H9 (cell line): ENCODE data around the gene IMMP2L. TPM values are rescaled to one million over a fixed set of nuclear protein-coding genes. Genes with fewer than 3 reads are reported as not detected.

Experiments
- DNase-seq: peaks from one replicate; pipeline ENCODE4 v3.0.0-alpha.2; 2017
- H2AFZ ChIP-seq: one replicate; pipeline ENCODE4 v1.6.1; 2013; ENCODE audit warnings: mild to moderate bottlenecking, low read length, control low read depth, moderate library complexity
- H2AK5ac ChIP-seq: 2 replicates; pipeline ENCODE4 v1.6.1; 2013; ENCODE audit warnings: low read length, control low read depth, mixed read lengths; ENCODE audit not compliant: insufficient read length
- H2BK120ac ChIP-seq: one replicate; pipeline ENCODE4 v1.6.1; 2013; ENCODE audit warnings: low read depth, mild to moderate bottlenecking, low read length, control low read depth, inconsistent platforms; ENCODE audit not compliant: poor library complexity, severe bottlenecking
- H2BK12ac ChIP-seq: 2 replicates; pipeline ENCODE4 v1.6.1; 2013; ENCODE audit warnings: low read length, control low read depth, mixed read lengths, low read depth; ENCODE audit not compliant: insufficient read length
- H2BK15ac ChIP-seq: 2 replicates; pipeline ENCODE4 v1.6.1; 2013; ENCODE audit warnings: low read depth, low read length, control low read depth
- H2BK20ac ChIP-seq: one replicate; pipeline ENCODE4 v1.6.1; 2013; ENCODE audit warnings: low read depth, mild to moderate bottlenecking, low read length, control low read depth, inconsistent platforms; ENCODE audit not compliant: poor library complexity, severe bottlenecking
- H2BK5ac ChIP-seq: 2 replicates; pipeline ENCODE4 v1.6.1; 2013; ENCODE audit warnings: low read length, control low read depth, mixed read lengths; ENCODE audit not compliant: insufficient read length
- H3K14ac ChIP-seq: 2 replicates; pipeline ENCODE4 v1.6.1; 2013; ENCODE audit warnings: low read length, control low read depth; ENCODE audit not compliant: insufficient read depth
- H3K18ac ChIP-seq: 2 replicates; pipeline ENCODE4 v1.6.1; 2013; ENCODE audit warnings: low read depth, mild to moderate bottlenecking, mixed read lengths, low read length, control low read depth; ENCODE audit not compliant: insufficient read length
- H3K23ac ChIP-seq: 2 replicates; pipeline ENCODE4 v1.6.1; 2013; ENCODE audit warnings: low read length, control low read depth, mixed read lengths, low read depth; ENCODE audit not compliant: insufficient read length
- H3K23me2 ChIP-seq: 2 replicates; pipeline ENCODE4 v1.6.1; 2013; ENCODE audit warnings: low read depth, mild to moderate bottlenecking, mixed read lengths, low read length, control low read depth; ENCODE audit not compliant: insufficient read length, poor library complexity, severe bottlenecking
- H3K27ac ChIP-seq: 2 replicates; pipeline ENCODE4 v1.5.1; 2013; ENCODE audit warnings: low read length, control low read depth, mixed read lengths, low read depth; ENCODE audit not compliant: insufficient read length
- H3K27me3 ChIP-seq: 2 replicates; pipeline ENCODE4 v1.6.1; 2013; ENCODE audit warnings: low read length, control low read depth, inconsistent platforms; ENCODE audit not compliant: insufficient read depth
- H3K4ac ChIP-seq: 2 replicates; pipeline ENCODE4 v1.6.1; 2013; ENCODE audit warnings: low read depth, mild to moderate bottlenecking, control low read depth, inconsistent platforms, low read length, moderate library complexity
- H3K4me1 ChIP-seq: 2 replicates; pipeline ENCODE4 v1.6.1; 2013; ENCODE audit warnings: low read length, control low read depth, inconsistent platforms; ENCODE audit not compliant: insufficient read depth
- H3K4me2 ChIP-seq: 2 replicates; pipeline ENCODE4 v1.6.1; 2013; ENCODE audit warnings: low read length, control low read depth, mixed read lengths; ENCODE audit not compliant: insufficient read length, insufficient read depth
- H3K56ac ChIP-seq: 2 replicates; pipeline ENCODE4 v1.6.1; 2013; ENCODE audit warnings: low read depth, mild to moderate bottlenecking, mixed read lengths, low read length, control low read depth; ENCODE audit not compliant: insufficient read length
- H3K79me1 ChIP-seq: 2 replicates; pipeline ENCODE4 v1.6.1; 2013; ENCODE audit warnings: low read depth, mild to moderate bottlenecking, moderate library complexity, low read length, control low read depth, inconsistent platforms; ENCODE audit not compliant: insufficient read depth, poor library complexity, severe bottlenecking
- H3K79me2 ChIP-seq: 2 replicates; pipeline ENCODE4 v1.6.1; 2013; ENCODE audit warnings: low read length, control low read depth, inconsistent platforms; ENCODE audit not compliant: insufficient read depth
- H3K9ac ChIP-seq: 2 replicates; pipeline ENCODE4 v1.6.1; 2013; ENCODE audit warnings: low read length, control low read depth, mixed read lengths; ENCODE audit not compliant: insufficient read length; ENCODE audit errors: extremely low read depth
- H3K9me3 ChIP-seq: one replicate; pipeline ENCODE4 v1.6.1; 2013; ENCODE audit warnings: low read depth, low read length, inconsistent platforms; ENCODE audit not compliant: control insufficient read depth
- H3T11ph ChIP-seq: one replicate; pipeline ENCODE4 v1.6.1; 2013; ENCODE audit warnings: mild to moderate bottlenecking, low read length, control low read depth, inconsistent platforms
- H4K20me1 ChIP-seq: one replicate; pipeline ENCODE4 v1.6.1; 2013; ENCODE audit not compliant: control insufficient read depth, insufficient read length, insufficient read depth
- H4K5ac ChIP-seq: 2 replicates; pipeline ENCODE4 v1.6.1; 2013; ENCODE audit warnings: low read depth, mild to moderate bottlenecking, mixed read lengths, low read length, control low read depth; ENCODE audit not compliant: insufficient read length
- H4K8ac ChIP-seq: replicated peaks from 2 replicates; pipeline ENCODE4 v1.6.1; 2013; ENCODE audit warnings: low read length, control low read depth, mixed read lengths, low read depth; ENCODE audit not compliant: insufficient read length
- H4K91ac ChIP-seq: 2 replicates; pipeline ENCODE4 v1.6.1; 2013; ENCODE audit warnings: low read depth, mild to moderate bottlenecking, moderate library complexity, mixed read lengths, low read length, control low read depth; ENCODE audit not compliant: insufficient read length
- H3K27ac Mint-ChIP-seq, 3 experiments: 2 replicates in 2 of 3; 3 replicates in 1 of 3; pipeline ENCODE4 v1.8.0; 2020 to 2021; ENCODE audit warnings: mixed read lengths in 3 of 3, mild to moderate bottlenecking in 1 of 3, moderate library complexity in 1 of 3
- H3K27me3 Mint-ChIP-seq: 2 replicates; pipeline ENCODE4 v1.8.0; 2021; ENCODE audit warnings: low read depth, mild to moderate bottlenecking, moderate library complexity, mixed read lengths
- H3K36me3 Mint-ChIP-seq, 3 experiments: 2 replicates in 2 of 3; 3 replicates in 1 of 3; pipeline ENCODE4 v1.8.0; 2020 to 2021; ENCODE audit warnings: low read depth in 3 of 3, mixed read lengths in 3 of 3; ENCODE audit not compliant: insufficient read depth in 1 of 3
- H3K4me1 Mint-ChIP-seq, 2 experiments: 2 replicates each; pipeline ENCODE4 v1.8.0; 2020; ENCODE audit warnings: mixed read lengths in 2 of 2
- H3K4me3 Mint-ChIP-seq, 2 experiments: 2 replicates in 1 of 2; 3 replicates in 1 of 2; pipeline ENCODE4 v1.8.0; 2020 to 2021; ENCODE audit warnings: mild to moderate bottlenecking in 2 of 2, mixed read lengths in 2 of 2, moderate library complexity in 1 of 2
- H3K9me3 Mint-ChIP-seq, 2 experiments: 2 replicates in 1 of 2; 3 replicates in 1 of 2; pipeline ENCODE4 v1.8.0; 2020; ENCODE audit warnings: mild to moderate bottlenecking in 2 of 2, mixed read lengths in 2 of 2, moderate library complexity in 1 of 2
- WGBS: extraction: QIAGEN DNeasy Blood & Tissue Kit; methylation state at CpG from one replicate; pipeline ENCODE4 v1.1.7; 2013; ENCODE audit warnings: missing lambda C conversion rate, low lambda C conversion rate, mixed read lengths; ENCODE audit not compliant: insufficient read length; ENCODE audit errors: extremely low coverage; 5-methylcytosine and 5-hydroxymethylcytosine counted together
- total RNA-seq: library from RNA; stranded (reverse); gene quantifications from 2 replicates; pipeline ENCODE4 v1.2.1, GENCODE V29; 2021
- TF ChIP-seq, protein P1 (sequence below): fragments of 200-600 bp; sonication (generic); conservative IDR thresholded peaks from 3 replicates; pipeline ENCODE4 v1.8.0; 2021; ENCODE audit warnings: antibody characterized with exemption, mild to moderate bottlenecking

Gene IMMP2L
- total RNA-seq, 1 experiment from 2014 or later = 14.7 TPM

DNA sequence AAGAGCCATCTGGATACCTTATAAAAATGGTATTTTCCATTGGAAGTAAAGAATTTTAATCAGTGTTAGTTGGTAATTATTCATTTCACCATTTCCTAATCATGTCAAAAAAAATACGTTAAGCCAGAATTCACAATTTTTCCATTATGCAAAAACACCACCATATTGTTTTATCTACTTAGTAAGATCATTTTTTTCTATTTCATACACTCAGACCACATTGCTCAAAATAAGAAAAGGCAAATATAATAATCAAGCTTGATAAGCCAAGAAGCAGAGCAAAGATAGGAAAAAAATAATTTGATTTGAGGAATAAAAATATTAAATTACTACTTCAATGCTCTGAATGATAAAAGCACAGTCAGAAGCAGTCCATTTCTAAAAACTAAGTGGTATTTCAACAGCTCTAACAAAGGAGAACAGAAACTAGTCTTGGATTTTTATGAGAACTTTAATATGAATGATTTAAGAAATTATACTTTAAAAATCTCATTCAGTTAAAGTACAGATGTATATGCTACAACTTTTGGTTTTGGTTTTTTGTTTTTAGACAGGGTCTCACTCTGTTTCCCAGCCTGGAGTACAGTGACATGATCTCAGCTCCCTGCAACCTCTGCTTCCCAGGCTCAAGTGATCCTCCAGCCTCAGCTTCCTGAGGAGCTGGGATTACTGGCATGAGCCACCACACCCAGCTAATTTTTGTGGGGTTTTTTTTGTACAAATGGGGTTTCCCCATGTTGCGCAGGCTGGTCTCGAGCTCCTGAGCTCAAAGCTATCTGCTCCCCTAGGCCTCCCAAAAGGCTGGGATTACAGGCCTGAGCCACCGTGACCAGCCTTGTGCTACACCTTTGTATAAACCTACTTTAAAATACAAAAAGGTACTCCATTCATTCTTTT lies 424.7 kb downstream of the IMMP2L start:
- Histone ChIP-seq H4K20me1 (no peaks in the 10 kb centered on the region), H3K9ac (no peak overlapping the region), H4K5ac (no peak overlapping the region), H2BK15ac (no peak overlapping the region), H2BK5ac (no peak overlapping the region), H3K56ac (no peak overlapping the region), H3K4me1 (no peaks in the 10 kb centered on the region), H4K8ac (no peak overlapping the region), H2BK12ac (no peak overlapping the region), H3K79me2 (no peaks in the 10 kb centered on the region), H3K4me2 (no peak overlapping the region), H3K4ac (no peak overlapping the region), H3T11ph (no peak overlapping the region), H2AFZ (no peak overlapping the region), H3K79me1 (no peaks in the 10 kb centered on the region), H3K27me3 (no peaks in the 10 kb centered on the region), H4K91ac (no peak overlapping the region), H3K27ac (no peak overlapping the region), H3K23me2 (no peaks in the 10 kb centered on the region), H2AK5ac (no peak overlapping the region), H3K9me3 (no peaks in the 10 kb centered on the region), H3K14ac (no peak overlapping the region), H2BK20ac (no peak overlapping the region), H3K23ac (no peak overlapping the region), H3K18ac (no peak overlapping the region), H2BK120ac (no peak overlapping the region)
- no peak for DNase-seq
- Mint-ChIP-seq H3K27me3 (no peaks in the 10 kb centered on the region), H3K36me3 (no peaks in the 10 kb centered on the region), H3K27ac (peak overlapping the region in 2 of 3 experiments; percentile 85 to 89; a peak in 4 of 7 replicates), H3K9me3 (no peaks in the 10 kb centered on the region), H3K4me1 (peaks cover 9 to 14% of the 10 kb centered on the region in 2 experiments), H3K4me3 (no peak overlapping the region)
- TF ChIP-seq, protein P1, sequence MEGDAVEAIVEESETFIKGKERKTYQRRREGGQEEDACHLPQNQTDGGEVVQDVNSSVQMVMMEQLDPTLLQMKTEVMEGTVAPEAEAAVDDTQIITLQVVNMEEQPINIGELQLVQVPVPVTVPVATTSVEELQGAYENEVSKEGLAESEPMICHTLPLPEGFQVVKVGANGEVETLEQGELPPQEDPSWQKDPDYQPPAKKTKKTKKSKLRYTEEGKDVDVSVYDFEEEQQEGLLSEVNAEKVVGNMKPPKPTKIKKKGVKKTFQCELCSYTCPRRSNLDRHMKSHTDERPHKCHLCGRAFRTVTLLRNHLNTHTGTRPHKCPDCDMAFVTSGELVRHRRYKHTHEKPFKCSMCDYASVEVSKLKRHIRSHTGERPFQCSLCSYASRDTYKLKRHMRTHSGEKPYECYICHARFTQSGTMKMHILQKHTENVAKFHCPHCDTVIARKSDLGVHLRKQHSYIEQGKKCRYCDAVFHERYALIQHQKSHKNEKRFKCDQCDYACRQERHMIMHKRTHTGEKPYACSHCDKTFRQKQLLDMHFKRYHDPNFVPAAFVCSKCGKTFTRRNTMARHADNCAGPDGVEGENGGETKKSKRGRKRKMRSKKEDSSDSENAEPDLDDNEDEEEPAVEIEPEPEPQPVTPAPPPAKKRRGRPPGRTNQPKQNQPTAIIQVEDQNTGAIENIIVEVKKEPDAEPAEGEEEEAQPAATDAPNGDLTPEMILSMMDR = no peak
- no CpG with 5 or more reads among the region's 4 CpGs for WGBS
